ENCODE results near the gene FGD4. TPM values are rescaled to one million over a fixed set of nuclear protein-coding genes. Genes with fewer than 3 reads are reported as not detected.
A peak's percentile ranks its signal among the peaks of the same experiment; 100 is the strongest.

The FGD4 gene
- total RNA-seq, 4 donors from 2014 or later = 32.5 to 51.4 (median 38.8) TPM

DNA sequence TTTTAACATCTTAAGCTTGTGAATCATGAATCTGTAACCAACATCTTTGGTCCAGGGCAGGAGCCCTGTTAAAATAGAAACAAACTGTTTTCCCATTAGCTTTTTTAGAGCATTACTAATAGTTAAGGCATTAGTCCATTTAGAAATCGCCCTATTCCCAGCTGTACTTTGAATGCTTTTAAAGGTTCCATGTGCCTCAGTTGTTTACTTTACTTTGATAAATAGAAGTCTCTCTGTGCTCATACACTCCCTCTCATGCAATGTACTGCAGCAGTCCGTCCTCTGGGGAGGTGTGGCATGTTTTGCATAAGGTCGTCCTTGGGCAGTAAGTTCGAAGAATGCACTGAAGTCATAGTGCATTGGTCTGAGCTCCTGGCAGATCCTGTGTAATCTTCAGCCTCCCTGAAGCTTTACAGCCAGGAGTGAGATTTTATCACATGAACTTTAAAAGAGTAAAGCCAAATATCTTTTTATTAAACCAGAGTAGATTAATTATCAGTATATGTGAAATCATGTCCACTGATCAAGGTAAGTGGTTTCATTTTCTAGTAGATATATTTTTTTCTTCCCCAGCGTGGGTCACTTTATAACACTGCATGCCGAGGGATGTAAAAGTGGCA lies 134.7 kb downstream of the FGD4 start:
- Histone ChIP-seq H3K27ac (peak overlapping the region; percentile 83 to 87 (median 87)), H3K27me3 (no peaks in the 10 kb centered on the region), H3K9me3 (no peaks in the 10 kb centered on the region), H3K4me1 (peaks cover 24 to 41% of the 10 kb centered on the region in 2 donors), H3K4me3 (replicated peaks in 1 of 3) (peak overlapping the region in 2 of 3 donors; percentile 0 to 20), H3K36me3 (no peaks in the 10 kb centered on the region)
- DNase-seq = peak; percentile 67
- TF ChIP-seq POLR2A (IDR thresholded peaks at IDR 0.05) = peak in 1 of 2 donors; percentile 66
- TF ChIP-seq, protein P1, sequence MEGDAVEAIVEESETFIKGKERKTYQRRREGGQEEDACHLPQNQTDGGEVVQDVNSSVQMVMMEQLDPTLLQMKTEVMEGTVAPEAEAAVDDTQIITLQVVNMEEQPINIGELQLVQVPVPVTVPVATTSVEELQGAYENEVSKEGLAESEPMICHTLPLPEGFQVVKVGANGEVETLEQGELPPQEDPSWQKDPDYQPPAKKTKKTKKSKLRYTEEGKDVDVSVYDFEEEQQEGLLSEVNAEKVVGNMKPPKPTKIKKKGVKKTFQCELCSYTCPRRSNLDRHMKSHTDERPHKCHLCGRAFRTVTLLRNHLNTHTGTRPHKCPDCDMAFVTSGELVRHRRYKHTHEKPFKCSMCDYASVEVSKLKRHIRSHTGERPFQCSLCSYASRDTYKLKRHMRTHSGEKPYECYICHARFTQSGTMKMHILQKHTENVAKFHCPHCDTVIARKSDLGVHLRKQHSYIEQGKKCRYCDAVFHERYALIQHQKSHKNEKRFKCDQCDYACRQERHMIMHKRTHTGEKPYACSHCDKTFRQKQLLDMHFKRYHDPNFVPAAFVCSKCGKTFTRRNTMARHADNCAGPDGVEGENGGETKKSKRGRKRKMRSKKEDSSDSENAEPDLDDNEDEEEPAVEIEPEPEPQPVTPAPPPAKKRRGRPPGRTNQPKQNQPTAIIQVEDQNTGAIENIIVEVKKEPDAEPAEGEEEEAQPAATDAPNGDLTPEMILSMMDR (IDR thresholded peaks at IDR 0.05) = no peak
- WGBS, 2 donors = 7 to 13% methylated on average over 6 of the region's 6 CpGs
- intact Hi-C loops (cut with DNase I) = no loop called here

DNA sequence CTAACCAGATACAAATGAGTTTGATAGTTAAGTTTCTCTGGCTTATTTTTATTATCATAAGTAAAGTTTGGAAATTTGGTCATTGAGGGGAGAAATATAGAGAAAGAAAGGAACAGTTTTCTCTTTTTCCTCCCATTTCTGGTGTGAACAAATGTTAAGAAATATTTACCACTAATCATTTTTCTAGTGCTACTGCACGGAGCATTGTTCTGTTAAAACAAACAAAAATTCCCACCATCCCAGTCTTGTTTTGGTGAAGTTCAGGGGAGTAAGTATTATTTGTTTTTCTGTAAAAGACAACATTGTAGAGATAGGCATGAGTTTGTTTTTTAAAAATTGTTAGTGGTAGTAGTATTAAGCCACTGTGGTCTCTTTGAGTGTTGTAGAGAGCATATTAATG lies 135.3 kb downstream of the FGD4 start:
- Histone ChIP-seq H3K4me3 (replicated peaks in 1 of 3) (peak overlapping the region in 2 of 3 donors; percentile 0 to 20), H3K27me3 (no peaks in the 10 kb centered on the region), H3K27ac (peak overlapping the region; percentile 83 to 87 (median 87)), H3K9me3 (no peaks in the 10 kb centered on the region), H3K4me1 (peaks cover 24 to 41% of the 10 kb centered on the region in 2 donors), H3K36me3 (no peaks in the 10 kb centered on the region)
- intact Hi-C loops (cut with DNase I) = no loop called here
- TF ChIP-seq, protein P1 (IDR thresholded peaks at IDR 0.05) = no peak
- TF ChIP-seq POLR2A (IDR thresholded peaks at IDR 0.05) = no peak
- 5 to 8% methylated on average over 1 of the region's 1 CpG for WGBS, 2 donors
- no peak for DNase-seq

DNA sequence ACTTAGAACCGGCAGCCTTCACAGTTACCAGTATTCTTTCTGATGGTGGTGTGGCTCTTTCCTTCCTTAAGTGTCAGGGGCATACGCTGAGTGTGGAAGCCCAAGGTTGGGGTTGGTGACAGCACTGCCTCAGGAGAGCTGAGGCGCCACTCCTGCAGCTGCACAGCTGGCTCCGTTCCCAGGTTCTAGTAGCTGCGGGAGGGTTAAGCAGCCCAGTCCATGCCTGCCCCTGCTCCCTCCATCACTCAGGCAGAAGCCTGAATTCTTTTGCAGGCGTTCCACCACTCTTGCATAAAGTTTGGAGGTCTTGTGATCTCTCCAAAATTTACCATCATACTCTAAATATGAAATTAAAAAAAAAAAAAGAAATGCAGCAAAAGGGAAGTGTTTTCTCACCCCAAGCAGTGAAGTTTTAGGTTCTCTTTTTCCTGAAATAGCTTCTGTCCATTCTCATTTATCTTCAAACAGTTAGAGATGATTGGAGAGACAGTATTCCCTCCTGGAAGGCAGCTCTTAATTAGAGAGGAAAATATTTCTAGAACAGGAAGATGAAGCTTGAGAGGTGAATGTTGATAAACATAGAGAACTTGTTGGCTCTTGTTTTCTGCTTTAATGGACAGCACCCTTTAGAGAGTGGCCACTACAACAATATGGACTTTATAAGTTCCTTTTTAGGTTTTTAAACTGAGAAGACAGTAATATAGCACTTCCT lies 136.1 kb downstream of the FGD4 start:
- H3K27ac ChIP-seq = peak overlapping the region; percentile 83 to 87 (median 87)
- peak overlapping the region in 1 of 3 donors; percentile 20 for H3K4me3 ChIP-seq (replicated peaks in 1 of 3)
- H3K27me3 ChIP-seq = no peaks in the 10 kb centered on the region
- no peaks in the 10 kb centered on the region for H3K9me3 ChIP-seq
- WGBS, 2 donors = 0 to 1% methylated on average over 6 of the region's 6 CpGs
- H3K36me3 ChIP-seq = no peaks in the 10 kb centered on the region
- intact Hi-C loops (cut with DNase I) = no loop called here
- H3K4me1 ChIP-seq = peaks cover 19 to 34% of the 10 kb centered on the region in 2 donors
- peak in 1 of 2 donors; percentile 29 for TF ChIP-seq POLR2A (IDR thresholded peaks at IDR 0.05)
- TF ChIP-seq, protein P1 (IDR thresholded peaks at IDR 0.05) = no peak
- peak; percentile 90 to 92 for DNase-seq

DNA sequence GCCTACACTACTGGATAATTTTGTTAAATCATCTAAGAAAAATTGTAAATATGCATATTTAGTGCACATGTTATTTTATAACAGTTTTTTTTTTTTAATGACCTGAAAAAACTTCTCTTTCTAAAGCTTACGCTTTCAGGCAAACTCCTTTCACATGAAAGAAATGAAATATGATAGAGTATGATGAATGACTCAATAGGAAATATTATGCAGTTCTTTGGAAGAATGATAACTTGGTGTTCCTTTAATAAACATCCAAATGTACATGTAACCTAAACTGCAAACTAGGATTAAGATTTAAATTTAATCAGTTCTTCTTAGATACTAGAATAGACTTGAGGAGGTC lies 136.6 kb downstream of the FGD4 start:
- H3K36me3 ChIP-seq = no peaks in the 10 kb centered on the region
- no peaks in the 10 kb centered on the region for H3K9me3 ChIP-seq
- peak overlapping the region in 1 of 3 donors; percentile 20 for H3K4me3 ChIP-seq (replicated peaks in 1 of 3)
- H3K4me1 ChIP-seq = peaks cover 23 to 34% of the 10 kb centered on the region in 2 donors
- DNase-seq = no peak
- H3K27me3 ChIP-seq = no peaks in the 10 kb centered on the region
- TF ChIP-seq, protein P1 (IDR thresholded peaks at IDR 0.05) = no peak
- no peak for TF ChIP-seq POLR2A (IDR thresholded peaks at IDR 0.05)
- 74 to 77% methylated on average over 1 of the region's 1 CpG for WGBS, 2 donors
- peak overlapping the region; percentile 83 to 87 (median 87) for H3K27ac ChIP-seq
- intact Hi-C loops (cut with DNase I) = no loop called here
